Measurements from ENCODE around the gene SHISA9. TPM values are rescaled to one million over a fixed set of nuclear protein-coding genes. Genes with fewer than 3 reads are reported as not detected.
A peak's percentile ranks its signal among the peaks of the same experiment; 100 is the strongest.

The SHISA9 gene
- total and polyA plus RNA-seq, 7 donors: under 0.01 to 8.6 (median 3.1) TPM

DNA sequence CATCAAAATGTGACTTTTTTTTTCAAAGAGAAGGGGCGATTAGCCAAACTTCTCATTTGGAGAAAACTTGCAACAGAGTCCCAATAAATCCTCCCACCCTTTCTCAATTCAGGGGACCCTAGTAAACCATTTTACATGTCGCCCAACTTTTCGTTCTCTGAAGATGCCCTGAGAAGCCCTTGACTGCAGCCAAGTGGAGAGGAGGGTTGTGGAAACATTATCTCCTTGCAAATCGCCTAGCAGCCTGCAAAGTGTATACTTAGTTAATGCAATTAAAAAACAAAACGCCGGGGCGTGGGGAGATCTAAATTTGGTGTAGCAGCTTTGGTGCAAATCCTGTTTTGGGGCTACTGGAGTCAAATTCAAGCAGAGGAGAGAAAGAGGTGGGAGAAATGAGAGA lies 1.2 kb upstream of the SHISA9 start:
- 12 to 19% methylated on average over 7 of the region's 7 CpGs for WGBS, 2 donors
- Histone ChIP-seq H3K27ac (no peak overlapping the region), H3K27me3 (peaks cover 22 to 60% (median 36%) of the 10 kb centered on the region in 3 donors), H3K9me3 (no peaks in the 10 kb centered on the region), H3K4me3 (peak overlapping the region in 1 of 4 donors; percentile 47), H3K4me1 (peaks cover 0 to 31% (median 17%) of the 10 kb centered on the region in 4 donors), H3K36me3 (no peaks in the 10 kb centered on the region)
- DNase-seq: no peak
- TF ChIP-seq POLR2A (IDR thresholded peaks at IDR 0.05): no peak
- TF ChIP-seq EP300 (IDR thresholded peaks at IDR 0.05): no peak
- TF ChIP-seq, protein P1, sequence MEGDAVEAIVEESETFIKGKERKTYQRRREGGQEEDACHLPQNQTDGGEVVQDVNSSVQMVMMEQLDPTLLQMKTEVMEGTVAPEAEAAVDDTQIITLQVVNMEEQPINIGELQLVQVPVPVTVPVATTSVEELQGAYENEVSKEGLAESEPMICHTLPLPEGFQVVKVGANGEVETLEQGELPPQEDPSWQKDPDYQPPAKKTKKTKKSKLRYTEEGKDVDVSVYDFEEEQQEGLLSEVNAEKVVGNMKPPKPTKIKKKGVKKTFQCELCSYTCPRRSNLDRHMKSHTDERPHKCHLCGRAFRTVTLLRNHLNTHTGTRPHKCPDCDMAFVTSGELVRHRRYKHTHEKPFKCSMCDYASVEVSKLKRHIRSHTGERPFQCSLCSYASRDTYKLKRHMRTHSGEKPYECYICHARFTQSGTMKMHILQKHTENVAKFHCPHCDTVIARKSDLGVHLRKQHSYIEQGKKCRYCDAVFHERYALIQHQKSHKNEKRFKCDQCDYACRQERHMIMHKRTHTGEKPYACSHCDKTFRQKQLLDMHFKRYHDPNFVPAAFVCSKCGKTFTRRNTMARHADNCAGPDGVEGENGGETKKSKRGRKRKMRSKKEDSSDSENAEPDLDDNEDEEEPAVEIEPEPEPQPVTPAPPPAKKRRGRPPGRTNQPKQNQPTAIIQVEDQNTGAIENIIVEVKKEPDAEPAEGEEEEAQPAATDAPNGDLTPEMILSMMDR (IDR thresholded peaks at IDR 0.05): no peak
- TF ChIP-seq POLR2AphosphoS5 (IDR thresholded peaks at IDR 0.05): no peak
- intact Hi-C loops (cut with DNase I): no loop called here

DNA sequence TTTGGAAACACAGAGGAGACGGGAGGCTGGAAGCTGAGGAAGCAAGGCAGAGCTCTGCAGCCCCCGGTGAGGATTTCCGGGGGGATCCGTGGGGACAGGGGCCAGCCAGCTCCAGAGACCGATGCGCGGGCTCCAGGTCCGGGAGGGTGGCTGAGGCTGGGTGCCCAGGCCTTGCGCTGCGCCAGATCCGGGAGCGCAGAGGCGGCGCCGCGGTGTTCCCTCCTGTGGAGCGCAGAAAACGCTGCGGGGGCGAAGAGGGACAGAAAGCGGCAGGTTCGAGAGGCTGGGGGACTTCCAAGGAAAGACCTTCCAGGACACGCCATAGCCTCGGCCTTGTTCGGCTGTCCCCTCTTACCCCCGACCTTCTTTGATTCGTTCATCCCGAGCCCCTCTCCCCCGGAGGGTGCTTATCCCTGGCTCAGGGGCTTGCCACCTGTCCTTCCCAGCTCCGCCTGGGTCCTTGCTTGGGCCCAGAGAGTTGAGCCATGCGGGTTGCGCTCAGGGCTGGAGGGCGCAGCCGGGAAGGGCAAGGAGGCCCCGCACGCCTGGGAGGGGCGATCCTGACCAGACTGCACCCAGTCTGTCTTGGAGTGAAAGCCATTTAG lies 697 bp upstream of the SHISA9 start:
- no peak for DNase-seq
- intact Hi-C loops (cut with DNase I): no loop called here
- Histone ChIP-seq H3K36me3 (no peaks in the 10 kb centered on the region), H3K27ac (no peak overlapping the region), H3K9me3 (no peaks in the 10 kb centered on the region), H3K27me3 (peaks cover 22 to 65% (median 36%) of the 10 kb centered on the region in 3 donors), H3K4me3 (peak overlapping the region in 3 of 4 donors; percentile 32 to 47 (median 39)), H3K4me1 (peaks cover 0 to 31% (median 17%) of the 10 kb centered on the region in 4 donors)
- 5 to 12% methylated on average over 37 of the region's 37 CpGs for WGBS, 2 donors
- TF ChIP-seq, protein P1 (IDR thresholded peaks at IDR 0.05): no peak
- TF ChIP-seq POLR2A (IDR thresholded peaks at IDR 0.05) (no peak), EP300 (IDR thresholded peaks at IDR 0.05) (no peak), POLR2AphosphoS5 (IDR thresholded peaks at IDR 0.05) (no peak)

DNA sequence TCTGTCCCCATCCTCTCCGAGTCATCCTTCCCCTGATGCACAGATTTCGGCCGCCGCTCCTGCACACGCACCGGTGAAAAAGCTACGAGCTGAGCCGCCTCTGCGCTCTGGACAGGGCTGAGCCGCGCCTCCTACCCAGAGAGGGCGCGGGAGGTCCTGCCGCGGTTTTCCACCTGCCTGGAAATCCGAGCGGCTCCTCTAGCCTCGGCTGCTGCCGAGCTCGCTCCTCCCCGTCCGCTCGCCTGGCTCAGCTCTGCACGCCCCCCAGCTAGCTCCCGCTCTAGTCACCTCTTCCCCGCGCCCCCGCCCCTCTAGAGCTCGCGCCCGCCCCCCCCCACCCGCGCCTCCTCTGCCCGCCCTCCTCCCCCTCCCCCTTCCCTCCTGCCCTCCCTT lies 198 bp upstream of the SHISA9 start:
- H3K4me3 ChIP-seq: peak overlapping the region in 3 of 4 donors; percentile 32 to 47 (median 39)
- peaks cover 0 to 31% (median 17%) of the 10 kb centered on the region in 4 donors for H3K4me1 ChIP-seq
- 3 to 9% methylated on average over 31 to 34 of the region's 34 CpGs for WGBS, 2 donors
- peaks cover 22 to 66% (median 36%) of the 10 kb centered on the region in 3 donors for H3K27me3 ChIP-seq
- no peaks in the 10 kb centered on the region for H3K36me3 ChIP-seq
- H3K9me3 ChIP-seq: no peaks in the 10 kb centered on the region
- intact Hi-C loops (cut with DNase I): no loop called here
- TF ChIP-seq EP300 (IDR thresholded peaks at IDR 0.05): no peak
- TF ChIP-seq POLR2A (IDR thresholded peaks at IDR 0.05): no peak
- TF ChIP-seq POLR2AphosphoS5 (IDR thresholded peaks at IDR 0.05): peak in 2 of 4 donors; percentile 18 to 44
- TF ChIP-seq, protein P1 (IDR thresholded peaks at IDR 0.05): no peak
- no peak for DNase-seq
- no peak overlapping the region for H3K27ac ChIP-seq

DNA sequence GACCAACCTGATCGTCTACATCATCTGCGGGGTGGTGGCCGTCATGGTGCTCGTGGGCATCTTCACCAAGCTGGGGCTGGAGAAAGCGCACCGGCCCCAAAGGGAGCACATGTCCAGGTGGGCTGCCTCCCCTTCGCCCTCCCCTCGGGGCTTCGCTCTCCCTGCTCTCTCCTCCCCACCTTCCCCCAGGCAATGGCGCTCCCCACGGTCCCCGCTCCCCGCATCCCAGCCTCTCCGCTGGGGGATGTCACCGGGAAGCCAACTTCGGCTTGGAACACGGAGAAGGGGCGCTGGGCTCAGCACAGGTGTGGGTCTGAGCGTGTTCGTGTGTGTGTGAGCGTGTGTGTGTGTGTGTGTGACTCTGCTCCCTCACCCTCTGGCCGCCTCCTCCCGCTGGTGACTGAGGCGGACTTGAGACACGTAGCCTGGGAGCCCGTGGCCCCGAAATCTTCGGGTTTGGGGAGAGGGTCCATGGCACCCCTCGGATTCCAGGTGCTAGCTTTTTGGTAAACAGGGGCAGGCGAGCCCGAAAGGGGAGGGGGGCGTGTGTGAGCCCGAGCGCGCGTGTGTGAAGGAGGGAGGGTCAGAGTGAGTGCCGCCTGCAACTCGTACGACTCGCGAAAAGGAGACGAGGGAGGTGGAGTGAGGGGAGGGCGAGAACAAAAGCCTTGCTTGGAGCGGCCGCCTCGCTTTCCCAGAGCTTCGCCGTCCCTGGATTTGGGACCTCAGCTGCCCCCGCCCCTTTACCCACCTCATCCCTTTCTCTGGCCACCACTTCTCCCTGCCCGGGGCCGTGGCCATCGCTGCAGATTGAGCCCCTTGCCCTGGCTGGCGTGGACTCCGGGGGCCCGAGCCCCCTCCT lies 1.3 kb downstream of the SHISA9 start:
- whole genome bisulfite sequencing, 2 donors: 4 to 9% methylated on average over 55 of the region's 55 CpGs
- TF ChIP-seq, protein P1 (IDR thresholded peaks at IDR 0.05): no peak
- peak in 1 of 4 donors; percentile 31 for TF ChIP-seq POLR2AphosphoS5 (IDR thresholded peaks at IDR 0.05)
- H3K27me3 ChIP-seq: peaks cover 22 to 66% (median 36%) of the 10 kb centered on the region in 3 donors
- no peaks in the 10 kb centered on the region for H3K9me3 ChIP-seq
- peaks cover 0 to 31% (median 17%) of the 10 kb centered on the region in 4 donors for H3K4me1 ChIP-seq
- no peaks in the 10 kb centered on the region for H3K36me3 ChIP-seq
- intact Hi-C loops (cut with DNase I): no loop called here
- peak overlapping the region in 3 of 4 donors; percentile 7 to 42 (median 39) for H3K27ac ChIP-seq
- H3K4me3 ChIP-seq: peak overlapping the region; percentile 14 to 47 (median 36)
- DNase-seq: no peak
